Ramos (cell line): ENCODE results near the gene SYNDIG1.

Source experiments
- in situ Hi-C: fragments of 300-500 bp; cut with MboI; formaldehyde crosslinking; loops from one replicate; pipeline ENCODE4 v1.14.3; 2022; ENCODE audit warnings: low sequenced_read_pairs; ENCODE audit not compliant: unreplicated experiment

SYNDIG1 gene

GRCh38 chr20:24664266-24664986, 195.0 kb downstream of the SYNDIG1 start:
- in situ Hi-C loops: no loop called here

GRCh38 chr20:24665196-24665595, 195.8 kb downstream of the SYNDIG1 start:
- in situ Hi-C loops: no loop called here

- in situ Hi-C loops: no loop called here
Observed at GRCh38 chr20:24665741-24666191, 196.3 kb downstream of the SYNDIG1 start.

GRCh38 chr20:24667689-24668383, 198.4 kb downstream of the SYNDIG1 start:
- in situ Hi-C loops: no loop called here

- in situ Hi-C loops: no loop called here
Observed at GRCh38 chr20:24668384-24668702, 198.9 kb downstream of the SYNDIG1 start.

- in situ Hi-C loops: no loop called here
Observed at GRCh38 chr20:24668791-24669190, 199.4 kb downstream of the SYNDIG1 start.

- in situ Hi-C loops: no loop called here
Observed at GRCh38 chr20:24669701-24670100, 200.3 kb downstream of the SYNDIG1 start.

- in situ Hi-C loops: no loop called here
Observed at GRCh38 chr20:24670341-24670872, 201.0 kb downstream of the SYNDIG1 start.

- in situ Hi-C loops: no loop called here
Observed at GRCh38 chr20:24670981-24671380, 201.6 kb downstream of the SYNDIG1 start.

- in situ Hi-C loops: no loop called here
Observed at GRCh38 chr20:24672181-24672880, 202.9 kb downstream of the SYNDIG1 start.

- in situ Hi-C loops: no loop called here
Observed at GRCh38 chr20:24672886-24673677, 203.7 kb downstream of the SYNDIG1 start.

GRCh38 chr20:24673678-24674570, 204.5 kb downstream of the SYNDIG1 start:
- in situ Hi-C loops: no loop called here

- in situ Hi-C loops: no loop called here
Observed at GRCh38 chr20:24674921-24675605, 205.6 kb downstream of the SYNDIG1 start.

GRCh38 chr20:24675651-24676352, 206.4 kb downstream of the SYNDIG1 start:
- in situ Hi-C loops: no loop called here

- in situ Hi-C loops: no loop called here
Observed at GRCh38 chr20:24676353-24676977, 207.0 kb downstream of the SYNDIG1 start.

GRCh38 chr20:24676978-24677370, 207.5 kb downstream of the SYNDIG1 start:
- in situ Hi-C loops: no loop called here

- in situ Hi-C loops: no loop called here
Observed at GRCh38 chr20:24677626-24678315, 208.3 kb downstream of the SYNDIG1 start.
